Measurements from ENCODE around the gene HRH2. TPM values are rescaled to one million over a fixed set of nuclear protein-coding genes. Genes with fewer than 3 reads are reported as not detected.

The HRH2 gene
- total and polyA plus RNA-seq, 2 experiments from 2014 or later = not detected

DNA sequence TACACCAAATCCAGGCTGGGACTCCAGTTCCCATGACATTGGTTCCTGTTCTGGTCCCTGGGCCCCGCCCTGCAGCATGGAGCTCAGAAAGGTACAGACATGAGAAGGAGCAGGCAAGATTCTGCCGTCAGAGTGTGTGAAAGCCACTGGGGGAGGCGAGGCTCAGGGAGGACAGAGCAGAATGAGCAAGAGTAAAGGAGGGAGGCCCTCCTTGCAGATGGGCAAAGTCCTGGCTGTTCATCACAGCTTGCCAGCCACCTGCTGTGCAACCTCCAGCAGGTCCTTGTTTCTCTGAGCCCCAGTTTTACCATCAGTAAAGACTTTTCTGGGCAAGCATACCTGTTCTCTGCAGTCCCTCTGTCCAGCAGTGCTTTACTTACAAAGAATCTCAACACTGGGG, 73.3 kb downstream of the HRH2 start:
- WGBS, 2 experiments (ENCODE audit: low coverage in 1 of 2, low lambda C conversion rate in 2 of 2, missing lambda C conversion rate in 2 of 2) = 9 to 11% methylated on average over 3 of the region's 3 CpGs
- Histone ChIP-seq H3K27ac (no peak overlapping the region), H3K4me1 (ENCODE audit: insufficient read depth) (no peaks in the 10 kb centered on the region), H4K20me1 (ENCODE audit: insufficient read depth) (no peaks in the 10 kb centered on the region), H3K36me3 (ENCODE audit: low read depth) (no peaks in the 10 kb centered on the region), H3K4me3 (no peak overlapping the region), H3F3A (ENCODE audit: insufficient read depth) (no peaks in the 10 kb centered on the region), H2AFZ (no peak overlapping the region), H3K27me3 (replicated peaks; ENCODE audit: insufficient read depth) (peaks cover 4% of the 10 kb centered on the region; the same call in 1 of the 2 replicates), H3K9ac (no peak overlapping the region), H3K79me2 (ENCODE audit: insufficient read depth) (no peaks in the 10 kb centered on the region), H3K9me2 (ENCODE audit: insufficient read depth) (no peaks in the 10 kb centered on the region), H3K4me2 (ENCODE audit: unreplicated experiment) (no peak overlapping the region), H3K9me3 (ENCODE audit: low read depth) (no peaks in the 10 kb centered on the region)
- no peak for DNase-seq
- TF ChIP-seq EZH2 (IDR thresholded peaks at IDR 0.05; ENCODE audit: insufficient read depth, poor library complexity, severe bottlenecking) (no peak), EZH2phosphoT487 (IDR thresholded peaks at IDR 0.05; ENCODE audit: insufficient read depth, low read depth) (no peak)
- in situ Hi-C loops (cut with MboI) = loop anchor here (25.0 kb wide), 1 partner anchor 606 kb away; no protein-coding TSS in a partner anchor

DNA sequence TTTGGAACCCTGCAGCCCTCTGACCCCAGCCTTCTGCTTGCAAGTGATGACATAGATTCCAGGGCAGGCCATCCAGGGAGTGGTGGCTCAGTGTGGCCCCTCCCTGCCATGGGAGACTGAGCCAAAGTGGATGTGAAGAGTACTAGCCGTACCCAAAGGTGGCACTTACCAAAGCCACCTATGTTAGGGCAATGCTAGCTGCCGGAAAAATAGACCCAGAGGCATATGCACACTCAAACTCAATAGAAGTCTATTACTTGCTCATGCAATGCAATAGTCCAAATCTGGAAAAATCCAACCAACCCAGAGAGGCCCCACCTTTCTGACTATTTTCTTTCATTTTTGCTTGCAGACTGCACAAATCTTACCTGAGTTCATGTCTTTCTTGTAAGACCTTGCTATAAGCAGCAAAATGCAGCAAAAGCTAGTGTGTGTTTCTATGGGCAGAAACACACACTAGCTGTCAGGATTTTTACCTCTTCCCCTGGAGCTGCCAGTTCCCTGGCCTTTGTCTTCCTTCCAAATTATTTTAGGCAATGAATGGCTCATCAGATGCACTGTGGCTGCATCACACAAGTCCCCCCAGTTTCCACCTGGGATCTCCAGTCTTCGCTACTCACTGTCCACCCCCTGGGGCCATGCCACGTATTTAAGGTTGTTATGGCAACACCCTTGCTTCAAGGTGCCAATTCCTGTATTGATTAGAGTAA, 74.0 kb downstream of the HRH2 start:
- H3K9me3 ChIP-seq (ENCODE audit: low read depth) = no peaks in the 10 kb centered on the region
- H3K9ac ChIP-seq = no peak overlapping the region
- no peak overlapping the region for H3K4me3 ChIP-seq
- H3K27me3 ChIP-seq (replicated peaks; ENCODE audit: insufficient read depth) = peaks cover 4% of the 10 kb centered on the region; the same call in 1 of the 2 replicates
- in situ Hi-C loops (cut with MboI) = loop anchor here (25.0 kb wide), 1 partner anchor 605 kb away; no protein-coding TSS in a partner anchor
- H4K20me1 ChIP-seq (ENCODE audit: insufficient read depth) = no peaks in the 10 kb centered on the region
- no peaks in the 10 kb centered on the region for H3K4me1 ChIP-seq (ENCODE audit: insufficient read depth)
- TF ChIP-seq EZH2phosphoT487 (IDR thresholded peaks at IDR 0.05; ENCODE audit: insufficient read depth, low read depth) (no peak), EZH2 (IDR thresholded peaks at IDR 0.05; ENCODE audit: insufficient read depth, poor library complexity, severe bottlenecking) (no peak)
- no peak overlapping the region for H3K4me2 ChIP-seq (ENCODE audit: unreplicated experiment)
- WGBS, 2 experiments (ENCODE audit: low coverage in 1 of 2, low lambda C conversion rate in 2 of 2, missing lambda C conversion rate in 2 of 2) = 27 to 36% methylated on average over 4 of the region's 4 CpGs
- no peak overlapping the region for H2AFZ ChIP-seq
- no peaks in the 10 kb centered on the region for H3F3A ChIP-seq (ENCODE audit: insufficient read depth)
- no peak overlapping the region for H3K27ac ChIP-seq
- no peak for DNase-seq
- H3K79me2 ChIP-seq (ENCODE audit: insufficient read depth) = no peaks in the 10 kb centered on the region
- no peaks in the 10 kb centered on the region for H3K36me3 ChIP-seq (ENCODE audit: low read depth)
- no peaks in the 10 kb centered on the region for H3K9me2 ChIP-seq (ENCODE audit: insufficient read depth)

DNA sequence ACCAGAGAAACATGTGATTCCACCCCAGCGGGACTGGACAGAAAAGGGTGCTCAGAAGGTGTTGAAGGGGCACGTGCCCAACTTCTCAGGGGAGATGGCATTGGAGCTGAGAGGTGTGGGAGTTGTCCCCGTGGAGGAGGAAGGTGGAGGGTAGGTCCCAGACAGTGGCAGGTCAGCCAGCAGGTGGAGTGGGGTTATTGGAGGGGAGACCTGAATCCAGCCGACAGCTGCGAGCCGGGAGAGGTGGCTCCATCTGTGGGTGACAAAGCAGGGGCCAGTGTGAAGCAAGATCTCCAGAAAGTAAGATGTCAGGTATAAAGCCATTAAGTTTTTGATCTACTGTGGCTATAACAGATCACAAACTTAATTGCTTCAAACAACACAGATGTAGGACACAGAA, 75.1 kb downstream of the HRH2 start:
- Histone ChIP-seq H3K4me1 (ENCODE audit: insufficient read depth) (no peaks in the 10 kb centered on the region), H3K4me3 (no peak overlapping the region), H3K4me2 (ENCODE audit: unreplicated experiment) (no peak overlapping the region), H4K20me1 (ENCODE audit: insufficient read depth) (no peaks in the 10 kb centered on the region), H3K27ac (no peak overlapping the region), H3K27me3 (replicated peaks; ENCODE audit: insufficient read depth) (peaks cover 4% of the 10 kb centered on the region; the same call in 1 of the 2 replicates), H3K9ac (no peak overlapping the region), H2AFZ (no peak overlapping the region), H3K9me2 (ENCODE audit: insufficient read depth) (no peaks in the 10 kb centered on the region), H3K79me2 (ENCODE audit: insufficient read depth) (no peaks in the 10 kb centered on the region), H3K36me3 (ENCODE audit: low read depth) (no peaks in the 10 kb centered on the region), H3K9me3 (ENCODE audit: low read depth) (no peaks in the 10 kb centered on the region), H3F3A (ENCODE audit: insufficient read depth) (no peaks in the 10 kb centered on the region)
- TF ChIP-seq EZH2 (IDR thresholded peaks at IDR 0.05; ENCODE audit: insufficient read depth, poor library complexity, severe bottlenecking) (no peak), EZH2phosphoT487 (IDR thresholded peaks at IDR 0.05; ENCODE audit: insufficient read depth, low read depth) (no peak)
- 39 to 40% methylated on average over 6 of the region's 6 CpGs for WGBS, 2 experiments (ENCODE audit: low coverage in 1 of 2, low lambda C conversion rate in 2 of 2, missing lambda C conversion rate in 2 of 2)
- in situ Hi-C loops (cut with MboI) = loop anchor here (25.0 kb wide), 1 partner anchor 604 kb away; no protein-coding TSS in a partner anchor
- DNase-seq = no peak

DNA sequence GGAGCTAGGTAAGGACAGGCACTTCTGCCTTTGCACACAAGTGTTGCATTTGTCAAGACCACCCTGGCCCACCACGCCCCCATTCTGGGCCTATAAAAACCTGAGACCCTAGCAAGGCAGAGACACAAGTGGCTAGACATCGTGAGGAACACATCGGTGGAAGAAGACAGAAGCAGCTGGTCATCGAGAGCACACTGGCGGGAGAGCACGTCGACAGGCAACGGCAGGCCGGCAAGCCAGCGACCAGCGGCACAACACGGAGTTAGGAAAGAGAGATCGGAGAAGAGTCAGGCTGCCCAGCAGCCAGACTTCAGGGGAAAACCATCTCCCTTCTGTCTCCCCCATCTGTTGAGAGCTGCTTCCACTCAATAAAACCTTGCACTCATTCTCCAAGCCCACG, 76.1 kb downstream of the HRH2 start:
- in situ Hi-C loops (cut with MboI) = loop anchor here (25.0 kb wide), 1 partner anchor 603 kb away; no protein-coding TSS in a partner anchor
- Histone ChIP-seq H3K27me3 (replicated peaks; ENCODE audit: insufficient read depth) (no peaks in the 10 kb centered on the region; the same call in 1 of the 2 replicates), H4K20me1 (ENCODE audit: insufficient read depth) (no peaks in the 10 kb centered on the region), H3K9me3 (ENCODE audit: low read depth) (no peaks in the 10 kb centered on the region), H3K27ac (no peak overlapping the region), H3K79me2 (ENCODE audit: insufficient read depth) (no peaks in the 10 kb centered on the region), H2AFZ (no peak overlapping the region), H3K4me3 (no peak overlapping the region), H3K9me2 (ENCODE audit: insufficient read depth) (no peaks in the 10 kb centered on the region), H3K4me1 (ENCODE audit: insufficient read depth) (no peaks in the 10 kb centered on the region), H3F3A (ENCODE audit: insufficient read depth) (no peaks in the 10 kb centered on the region), H3K9ac (no peak overlapping the region), H3K36me3 (ENCODE audit: low read depth) (no peaks in the 10 kb centered on the region), H3K4me2 (ENCODE audit: unreplicated experiment) (no peak overlapping the region)
- whole genome bisulfite sequencing, 2 experiments (ENCODE audit: low coverage in 1 of 2, low lambda C conversion rate in 2 of 2, missing lambda C conversion rate in 2 of 2) = 71 to 72% methylated on average over 14 of the region's 14 CpGs
- TF ChIP-seq EZH2 (IDR thresholded peaks at IDR 0.05; ENCODE audit: insufficient read depth, poor library complexity, severe bottlenecking) = no peak
- no peak for TF ChIP-seq EZH2phosphoT487 (IDR thresholded peaks at IDR 0.05; ENCODE audit: insufficient read depth, low read depth)
- no peak for DNase-seq
